Right atrium auricular region (tissue), 2 donors: ENCODE data around the gene OR6C2. TPM values are rescaled to one million over a fixed set of nuclear protein-coding genes. Genes with fewer than 3 reads are reported as not detected.
"Not testable (repeated sequence)": the region's sequence is repeated elsewhere in the genome, so short reads cannot be mapped to it uniquely, and the experiment has no call there.

Experiments used
- DNase-seq: peaks from one replicate; pipeline ENCODE4 v3.0.0-alpha.2; 2019; ENCODE audit warnings: low spot score
- H3K27ac ChIP-seq, 2 donors: fragments of 200-600 bp; sonication (generic); 1 replicate in 1 of 2; 2 replicates in 1 of 2; pipeline ENCODE4 v1.5.1; 2016 to 2019
- H3K27me3 ChIP-seq, 2 donors: fragments of 200-600 bp; sonication (generic); one replicate each; pipeline versions ENCODE4 v1.5.1 to v1.6.0; 2017 to 2019
- H3K36me3 ChIP-seq: fragments of 200-600 bp; sonication (generic); one replicate; pipeline ENCODE4 v1.5.1; 2016
- H3K4me1 ChIP-seq, 2 donors: fragments of 200-600 bp; sonication (generic); one replicate each; pipeline versions ENCODE4 v1.5.1 to v1.6.0; 2017 to 2019
- H3K4me3 ChIP-seq, 2 donors: fragments of 200-600 bp; sonication (generic); 1 replicate in 1 of 2; 2 replicates in 1 of 2; pipeline ENCODE4 v1.5.1; 2017 to 2019; ENCODE audit warnings: mild to moderate bottlenecking in 1 of 2, moderate library complexity in 1 of 2
- H3K9me3 ChIP-seq, 2 donors: fragments of 200-600 bp; sonication (generic); one replicate each; pipeline ENCODE4 v1.5.1; 2019
- total RNA-seq, 2 donors: library from RNA; depleted of rRNA; stranded (reverse); fragments of >200 nt; gene quantifications; one replicate each; pipeline ENCODE4 v1.1.0, GENCODE V29; 2016
- TF ChIP-seq, protein P1 (sequence below), 2 donors: fragments of 200-600 bp; sonication (generic); IDR thresholded peaks; one replicate each; pipeline ENCODE4 v1.5.1; 2019; ENCODE audit warnings: antibody characterized with exemption in 2 of 2

The OR6C2 gene
- not detected for total RNA-seq

DNA sequence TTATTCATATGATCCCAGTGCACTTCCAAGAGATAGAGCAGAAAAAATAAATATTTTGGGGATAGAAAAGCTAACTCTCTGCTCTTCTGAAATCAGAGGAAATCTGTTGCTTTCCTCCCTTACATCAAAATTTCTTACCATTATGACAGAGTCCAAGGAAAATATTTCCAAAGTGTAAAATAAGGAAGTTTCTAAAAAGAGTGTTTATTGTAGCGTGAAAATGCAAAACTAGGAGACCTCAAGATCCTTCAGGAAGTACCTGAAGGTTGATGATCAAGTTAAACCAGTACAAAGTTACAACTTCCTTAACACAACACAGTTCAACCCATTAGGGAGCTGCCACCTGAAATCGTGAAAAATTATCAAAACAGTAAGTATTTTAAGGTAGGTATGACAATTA, at the start of gene OR6C2:
TSS of gene OR6C2 (plus strand) at position 301 of the 400 bp plus-strand sequence. CDS start 8,138 bp downstream, outside the sequence.
- TF ChIP-seq, protein P1, sequence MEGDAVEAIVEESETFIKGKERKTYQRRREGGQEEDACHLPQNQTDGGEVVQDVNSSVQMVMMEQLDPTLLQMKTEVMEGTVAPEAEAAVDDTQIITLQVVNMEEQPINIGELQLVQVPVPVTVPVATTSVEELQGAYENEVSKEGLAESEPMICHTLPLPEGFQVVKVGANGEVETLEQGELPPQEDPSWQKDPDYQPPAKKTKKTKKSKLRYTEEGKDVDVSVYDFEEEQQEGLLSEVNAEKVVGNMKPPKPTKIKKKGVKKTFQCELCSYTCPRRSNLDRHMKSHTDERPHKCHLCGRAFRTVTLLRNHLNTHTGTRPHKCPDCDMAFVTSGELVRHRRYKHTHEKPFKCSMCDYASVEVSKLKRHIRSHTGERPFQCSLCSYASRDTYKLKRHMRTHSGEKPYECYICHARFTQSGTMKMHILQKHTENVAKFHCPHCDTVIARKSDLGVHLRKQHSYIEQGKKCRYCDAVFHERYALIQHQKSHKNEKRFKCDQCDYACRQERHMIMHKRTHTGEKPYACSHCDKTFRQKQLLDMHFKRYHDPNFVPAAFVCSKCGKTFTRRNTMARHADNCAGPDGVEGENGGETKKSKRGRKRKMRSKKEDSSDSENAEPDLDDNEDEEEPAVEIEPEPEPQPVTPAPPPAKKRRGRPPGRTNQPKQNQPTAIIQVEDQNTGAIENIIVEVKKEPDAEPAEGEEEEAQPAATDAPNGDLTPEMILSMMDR (IDR thresholded peaks at IDR 0.05): no peak
- no peak within 1 kb of the TSS for H3K4me3 ChIP-seq
- H3K27ac ChIP-seq: no peak within 1 kb of the TSS
- DNase-seq: no peak
- H3K36me3 ChIP-seq: no peaks in the 10 kb centered on the region
- peaks cover 0 to 17% of the 10 kb centered on the region in 2 donors for H3K9me3 ChIP-seq
- H3K27me3 ChIP-seq: no peaks in the 10 kb centered on the region
- no peaks in the 10 kb centered on the region for H3K4me1 ChIP-seq

DNA sequence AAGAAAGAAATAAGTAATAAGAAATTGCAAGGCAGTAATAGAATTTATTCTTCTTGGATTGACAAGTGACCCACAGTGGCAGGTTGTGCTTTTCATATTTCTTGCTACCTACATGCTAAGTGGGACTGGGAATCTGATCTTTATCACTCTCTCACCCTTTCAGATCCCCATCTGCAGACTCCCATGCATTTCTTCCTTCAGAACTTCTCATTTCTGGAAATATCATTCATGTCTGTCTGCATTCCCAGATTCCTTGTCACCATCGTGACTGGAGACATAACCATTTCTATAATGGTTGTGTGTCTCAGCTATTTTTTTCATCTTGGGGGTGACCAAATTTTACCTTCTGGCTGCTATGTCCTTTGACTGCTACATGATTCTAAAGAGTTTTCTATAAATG, 47.5 kb upstream of the OR6C2 start:
- TF ChIP-seq, protein P1 (IDR thresholded peaks at IDR 0.05): no peak
- no peak overlapping the region for H3K27ac ChIP-seq
- no peaks in the 10 kb centered on the region for H3K4me1 ChIP-seq
- no peak overlapping the region for H3K4me3 ChIP-seq
- H3K9me3 ChIP-seq: no peaks in the 10 kb centered on the region
- H3K36me3 ChIP-seq: no peaks in the 10 kb centered on the region
- no peaks in the 10 kb centered on the region for H3K27me3 ChIP-seq
- no peak for DNase-seq

DNA sequence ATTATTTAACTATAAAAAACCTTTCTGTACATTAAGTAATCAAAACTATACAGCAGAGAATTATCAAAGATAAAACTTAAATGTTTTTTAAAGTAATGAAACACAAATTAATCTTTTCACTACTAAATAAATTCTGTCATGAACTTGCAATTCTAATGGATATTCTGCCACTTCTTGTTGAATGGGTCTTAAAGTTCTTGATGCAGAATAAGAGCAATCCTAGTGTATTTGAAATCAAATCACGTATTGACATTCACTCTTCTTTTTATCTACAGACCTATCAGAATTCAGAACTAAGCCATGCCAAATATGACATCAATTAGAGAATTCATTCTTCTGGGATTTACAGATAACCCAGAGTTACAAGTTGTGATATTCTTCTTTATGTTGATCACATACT, 43.6 kb upstream of the OR6C2 start, which contains the start of gene OR6C65:
TSS of gene OR6C65 (plus strand) at position 301 of the 400 bp plus-strand sequence. CDS start at position 301, 0 bp downstream.
- DNase-seq: no peak
- no peaks in the 10 kb centered on the region for H3K4me1 ChIP-seq
- TF ChIP-seq, protein P1 (IDR thresholded peaks at IDR 0.05): no peak
- no peaks in the 10 kb centered on the region for H3K27me3 ChIP-seq
- no peak within 1 kb of the TSS for H3K27ac ChIP-seq
- no peaks in the 10 kb centered on the region for H3K9me3 ChIP-seq
- no peaks in the 10 kb centered on the region for H3K36me3 ChIP-seq
- H3K4me3 ChIP-seq: no peak within 1 kb of the TSS

DNA sequence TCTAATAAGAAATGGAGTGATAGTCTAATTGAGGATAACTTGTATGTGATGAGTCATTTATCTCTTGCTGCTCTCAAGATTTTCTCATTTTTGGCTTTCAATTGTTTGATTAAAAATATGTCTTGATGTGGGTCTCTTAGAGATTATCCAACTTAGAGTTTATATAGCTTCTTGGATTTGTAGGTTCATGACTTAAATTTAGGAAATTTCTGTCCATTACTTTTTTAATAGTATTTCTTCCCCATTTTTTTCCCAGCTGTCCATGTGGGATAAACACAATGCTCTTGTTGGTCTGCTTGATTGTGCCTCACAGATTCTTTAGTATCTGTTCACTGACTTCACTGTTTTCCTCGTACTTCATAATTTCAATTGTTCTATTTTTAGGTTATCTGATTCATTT, 36.0 kb upstream of the OR6C2 start:
- H3K4me1 ChIP-seq: no peaks in the 10 kb centered on the region
- H3K9me3 ChIP-seq: peaks cover 0 to 10% of the 10 kb centered on the region in 2 donors

DNA sequence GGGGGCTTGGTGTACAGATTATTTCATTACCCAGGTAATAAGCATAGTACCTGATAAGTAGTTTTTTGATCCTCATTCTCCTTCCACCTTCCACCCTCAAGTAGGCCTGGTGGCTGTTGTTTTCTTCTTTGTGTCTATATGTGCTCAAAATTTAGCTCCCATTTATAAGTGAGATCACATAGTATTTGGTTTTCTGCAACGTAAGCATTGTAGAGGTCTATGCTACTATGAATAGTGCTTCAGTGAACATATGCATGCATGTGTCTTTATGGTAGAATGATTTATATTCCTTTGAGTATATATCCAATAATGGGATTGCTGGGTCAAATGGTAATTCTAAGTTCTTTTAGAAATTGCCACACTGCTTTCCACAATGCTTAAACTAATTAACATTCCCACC, 34.7 kb upstream of the OR6C2 start:
- not testable (repeated sequence) for H3K27ac ChIP-seq, H3K4me1 ChIP-seq, H3K36me3 ChIP-seq, H3K4me3 ChIP-seq, H3K27me3 ChIP-seq, DNase-seq
- peaks cover 0 to 10% of the 10 kb centered on the region in 2 donors for H3K9me3 ChIP-seq

More for the DNA sequence above, 36.0 kb upstream of the OR6C2 start:
- TF ChIP-seq, protein P1 (IDR thresholded peaks at IDR 0.05): no peak
- no peak for DNase-seq
- H3K36me3 ChIP-seq: no peaks in the 10 kb centered on the region
- H3K27me3 ChIP-seq: no peaks in the 10 kb centered on the region
- H3K27ac ChIP-seq: no peak overlapping the region
- no peak overlapping the region for H3K4me3 ChIP-seq

DNA sequence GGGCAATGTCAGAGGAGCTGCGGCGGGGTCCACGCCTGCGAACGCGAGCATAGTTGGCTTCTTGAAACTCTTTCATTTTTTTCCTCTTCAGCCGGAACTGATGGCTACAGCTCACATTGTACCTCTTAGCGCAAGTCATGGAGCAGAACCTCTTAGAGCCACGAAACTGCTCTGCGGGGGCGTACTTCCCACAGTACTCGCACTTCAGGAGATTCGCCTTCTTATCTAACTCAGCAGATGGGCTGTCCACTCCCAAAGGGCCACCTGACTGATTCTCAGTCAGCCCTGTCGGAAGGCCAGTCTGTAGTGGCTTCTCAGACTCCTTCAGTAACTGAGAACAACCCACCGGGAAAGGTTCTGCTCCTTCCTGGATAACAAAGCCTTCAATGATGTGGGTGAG, 31.7 kb upstream of the OR6C2 start:
- H3K9me3 ChIP-seq: peaks cover 0 to 10% of the 10 kb centered on the region in 2 donors
- DNase-seq, H3K4me1 ChIP-seq, H3K27ac ChIP-seq, H3K4me3 ChIP-seq, H3K36me3 ChIP-seq, H3K27me3 ChIP-seq: not testable (repeated sequence)

DNA sequence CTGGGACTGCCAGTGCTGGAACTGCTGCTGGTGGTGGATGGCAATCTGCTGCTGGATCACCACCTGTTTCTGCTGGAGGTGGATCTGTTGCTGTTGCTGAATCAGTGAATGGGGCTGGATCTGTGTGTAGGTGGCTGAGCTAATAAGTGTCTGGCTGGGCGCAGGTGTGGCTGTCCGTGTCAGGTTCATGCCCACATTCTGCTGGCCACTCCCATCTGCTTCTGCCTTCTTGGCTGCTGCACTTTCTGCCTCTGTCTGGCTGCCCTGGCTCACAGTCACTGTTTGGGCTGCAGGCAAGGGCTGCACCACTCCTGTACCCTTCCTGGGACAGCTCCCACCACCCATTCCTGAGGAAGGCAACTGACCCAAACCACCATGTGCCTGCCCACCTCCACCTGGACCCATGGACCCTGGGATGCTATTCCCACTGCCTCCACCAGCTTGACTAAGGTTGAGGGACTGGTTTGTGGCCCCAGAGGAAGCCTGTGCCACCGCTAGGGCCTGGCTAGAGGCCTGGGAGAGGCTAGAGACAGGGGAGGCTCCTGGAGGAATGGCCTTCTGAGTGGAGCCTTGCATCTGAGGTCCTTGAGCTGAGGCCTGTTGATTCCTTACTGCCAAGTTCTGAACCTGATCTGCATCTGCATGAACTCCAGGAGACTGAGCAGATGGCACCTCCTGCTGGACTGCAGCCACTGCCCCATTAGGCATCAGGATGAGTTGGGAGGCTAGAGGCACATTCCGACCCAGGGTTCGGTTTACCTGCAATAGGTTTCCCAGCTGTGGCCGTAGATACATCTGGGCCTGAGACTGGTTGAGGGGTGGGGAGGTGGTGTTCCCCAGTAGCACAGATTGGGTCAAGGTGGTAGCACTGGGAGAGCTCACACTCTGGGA, 30.1 kb upstream of the OR6C2 start:
- not testable (repeated sequence) for H3K4me3 ChIP-seq, H3K27ac ChIP-seq, H3K27me3 ChIP-seq, DNase-seq, H3K9me3 ChIP-seq, H3K4me1 ChIP-seq, H3K36me3 ChIP-seq

DNA sequence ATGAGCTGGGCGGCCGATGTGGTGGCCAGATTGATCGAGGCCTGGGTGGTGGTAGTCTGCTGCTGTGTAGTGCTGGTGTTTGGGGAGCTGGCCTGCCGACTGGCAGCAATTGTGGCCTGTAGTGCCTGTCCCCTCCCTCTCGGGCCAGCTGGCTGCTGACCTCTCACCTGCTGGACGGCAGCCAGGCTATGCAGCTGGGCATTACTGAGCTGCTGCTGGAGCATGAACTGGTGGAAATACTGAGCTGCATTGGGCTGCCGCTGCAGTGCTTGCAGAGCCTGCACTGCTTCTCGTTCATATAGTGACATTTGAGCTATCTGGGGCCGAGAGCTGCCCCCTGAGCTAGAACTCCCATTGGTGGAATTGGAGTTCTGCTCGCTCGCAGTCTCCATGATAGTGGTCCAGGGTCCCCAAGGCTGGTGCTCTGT, 29.5 kb upstream of the OR6C2 start:
- not testable (repeated sequence) for H3K36me3 ChIP-seq, H3K27ac ChIP-seq, H3K4me1 ChIP-seq, H3K4me3 ChIP-seq, H3K27me3 ChIP-seq, DNase-seq, H3K9me3 ChIP-seq

DNA sequence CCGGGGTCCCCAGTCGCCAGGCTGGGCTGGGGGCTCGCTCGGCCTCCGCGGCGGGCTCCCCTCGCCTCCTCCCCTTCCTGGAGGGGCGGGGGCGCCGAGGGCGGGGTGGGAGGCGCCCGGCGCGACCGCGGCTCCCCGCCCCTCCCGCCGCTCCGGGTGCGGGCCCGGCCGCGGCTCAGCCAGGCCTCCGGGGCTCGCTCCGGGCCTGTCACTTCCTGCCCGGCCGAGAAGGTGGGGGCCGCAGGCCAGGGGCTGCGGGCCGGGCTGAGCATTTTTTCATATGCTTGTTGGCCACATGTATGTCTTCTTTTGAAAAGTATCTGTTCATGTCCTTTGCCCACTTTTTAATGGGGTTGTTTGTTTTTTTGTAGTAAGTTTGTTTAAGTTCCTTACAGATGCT, 29.0 kb upstream of the OR6C2 start:
- not testable (repeated sequence) for H3K27ac ChIP-seq, H3K4me1 ChIP-seq, H3K9me3 ChIP-seq, H3K27me3 ChIP-seq, H3K36me3 ChIP-seq, DNase-seq, H3K4me3 ChIP-seq
